GM23338 (cell line): ENCODE data around the gene CKS1B. TPM values are rescaled to one million over a fixed set of nuclear protein-coding genes. Genes with fewer than 3 reads are reported as not detected.

Source experiments
- ATAC-seq: fragments of 200-7000 bp; cut with Tn5 transposase; 3 replicates; pipeline ENCODE4 v1.9.1; 2020
- DNase-seq: peaks from one replicate; pipeline ENCODE4 v3.0.0-alpha.2; 2015; ENCODE audit warnings: low spot score
- H2AFZ ChIP-seq: fragments of 200-600 bp; sonication (generic); 2 replicates; pipeline ENCODE4 v1.8.0; 2016; ENCODE audit warnings: antibody characterized with exemption, mild to moderate bottlenecking, moderate library complexity
- H3F3A ChIP-seq: fragments of 200-600 bp; sonication (generic); replicated peaks from 2 replicates; pipeline ENCODE4 v1.8.0; 2017; ENCODE audit warnings: antibody characterized with exemption, mixed run types, low read depth
- H3K27ac ChIP-seq: fragments of 200-600 bp; sonication (generic); 2 replicates; pipeline ENCODE4 v1.6.1; 2016; ENCODE audit warnings: low read depth
- H3K27me3 ChIP-seq: fragments of 200-600 bp; sonication (generic); 2 replicates; pipeline ENCODE4 v1.8.0; 2016; ENCODE audit warnings: mild to moderate bottlenecking, mixed run types, moderate library complexity; ENCODE audit not compliant: insufficient read depth
- H3K36me3 ChIP-seq: fragments of 200-600 bp; sonication (generic); 2 replicates; pipeline ENCODE4 v1.8.0; 2016; ENCODE audit warnings: mild to moderate bottlenecking; ENCODE audit not compliant: insufficient read depth
- H3K4me1 ChIP-seq: fragments of 200-600 bp; sonication (generic); 2 replicates; pipeline ENCODE4 v1.8.0; 2016; ENCODE audit warnings: mild to moderate bottlenecking, moderate library complexity; ENCODE audit not compliant: insufficient read depth
- H3K4me2 ChIP-seq: fragments of 200-600 bp; sonication (generic); 2 replicates; pipeline ENCODE4 v1.7.1; 2017; ENCODE audit warnings: mixed run types
- H3K4me3 ChIP-seq: fragments of 200-600 bp; sonication (generic); 2 replicates; pipeline ENCODE4 v1.6.1; 2016; ENCODE audit warnings: mixed run types
- H3K79me2 ChIP-seq: fragments of 200-600 bp; sonication (generic); replicated peaks from 2 replicates; pipeline ENCODE4 v1.8.0; 2017; ENCODE audit warnings: mild to moderate bottlenecking; ENCODE audit not compliant: insufficient read depth
- H3K9me2 ChIP-seq: fragments of 200-600 bp; sonication (generic); 2 replicates; pipeline ENCODE4 v1.8.0; 2017; ENCODE audit not compliant: insufficient read depth
- H4K20me1 ChIP-seq: fragments of 200-600 bp; sonication (generic); replicated peaks from 2 replicates; pipeline ENCODE4 v1.8.0; 2017; ENCODE audit warnings: mild to moderate bottlenecking; ENCODE audit not compliant: insufficient read depth
- H3K27ac Mint-ChIP-seq: 2 replicates; pipeline ENCODE4 v1.8.0; 2020; ENCODE audit warnings: inconsistent platforms, mild to moderate bottlenecking, moderate library complexity, mixed read lengths
- H3K27me3 Mint-ChIP-seq: 3 replicates; pipeline ENCODE4 v1.8.0; 2022; ENCODE audit warnings: low read depth, mild to moderate bottlenecking, moderate library complexity, mixed read lengths, inconsistent platforms; ENCODE audit not compliant: insufficient read depth, poor library complexity
- H3K36me3 Mint-ChIP-seq: 3 replicates; pipeline ENCODE4 v1.8.0; 2021; ENCODE audit warnings: low read depth, mild to moderate bottlenecking, inconsistent platforms, moderate library complexity, mixed read lengths
- H3K4me1 Mint-ChIP-seq: 3 replicates; pipeline ENCODE4 v1.8.0; 2020; ENCODE audit warnings: mild to moderate bottlenecking, inconsistent platforms, mixed read lengths
- H3K4me3 Mint-ChIP-seq: 3 replicates; pipeline ENCODE4 v1.8.0; 2021; ENCODE audit warnings: moderate library complexity, mild to moderate bottlenecking, inconsistent platforms, mixed read lengths
- H3K9me3 Mint-ChIP-seq: 3 replicates; pipeline ENCODE4 v1.8.0; 2020; ENCODE audit warnings: moderate library complexity, mild to moderate bottlenecking, inconsistent platforms, mixed read lengths
- CREB1 ChIP-seq: fragments of 250-450 bp; sonication (Bioruptor Pico); IDR thresholded peaks from 2 replicates; pipeline ENCODE4 v1.5.0; 2020; ENCODE audit warnings: low read depth, mild to moderate bottlenecking, moderate library complexity
- EZH2 ChIP-seq: fragments of 200-600 bp; sonication (generic); IDR thresholded peaks from one replicate; pipeline ENCODE4 v1.8.0; 2017; ENCODE audit warnings: antibody characterized with exemption, mild to moderate bottlenecking, low read depth; ENCODE audit not compliant: unreplicated experiment
- EZH2phosphoT487 ChIP-seq: fragments of 200-600 bp; sonication (generic); IDR thresholded peaks from one replicate; pipeline ENCODE4 v1.8.1; 2018; ENCODE audit warnings: antibody characterized with exemption; ENCODE audit not compliant: unreplicated experiment
- JUNB ChIP-seq: IDR thresholded peaks from one replicate; pipeline ENCODE4 v1.6.1; 2016; ENCODE audit warnings: antibody characterized with exemption; ENCODE audit not compliant: unreplicated experiment
- NANOG ChIP-seq: IDR thresholded peaks from 2 replicates; pipeline ENCODE4 v1.6.1; 2016; ENCODE audit warnings: antibody characterized with exemption, borderline replicate concordance
- POLR2AphosphoS5 ChIP-seq: IDR thresholded peaks from 2 replicates; pipeline ENCODE4 v1.6.1; 2016; ENCODE audit warnings: antibody characterized with exemption, low read depth
- REST ChIP-seq: IDR thresholded peaks from one replicate; pipeline ENCODE4 v1.6.1; 2018; ENCODE audit warnings: antibody characterized with exemption; ENCODE audit not compliant: unreplicated experiment
- STAT1 ChIP-seq: IDR thresholded peaks from one replicate; pipeline ENCODE4 v1.6.1; 2016; ENCODE audit warnings: antibody characterized with exemption; ENCODE audit not compliant: unreplicated experiment
- ZNF114 ChIP-seq: fragments of 250-450 bp; sonication (Bioruptor Pico); IDR thresholded peaks from 2 replicates; pipeline ENCODE4 v1.5.0; 2020; ENCODE audit warnings: mild to moderate bottlenecking, moderate library complexity
- ZNF331 ChIP-seq: fragments of 250-450 bp; sonication (Bioruptor Pico); IDR thresholded peaks from 2 replicates; pipeline ENCODE4 v1.5.0; 2020; ENCODE audit warnings: low read depth, mild to moderate bottlenecking, moderate library complexity
- ZNF462 ChIP-seq: fragments of 250-450 bp; sonication (Bioruptor Pico); IDR thresholded peaks from 2 replicates; pipeline ENCODE4 v1.5.0; 2020; ENCODE audit warnings: mild to moderate bottlenecking, moderate library complexity
- polyA plus RNA-seq: library from polyadenylated mRNA; unstranded; fragments of >200 nt; fragmentation: Nextera tagmentation; extraction: Ambion mirVana; gene quantifications from 2 replicates; pipeline ENCODE4 v1.2.1, GENCODE V29; 2016
- total RNA-seq: library from RNA; depleted of rRNA; stranded (reverse); fragments of >200 nt; shearing (Covaris generic); gene quantifications from 2 replicates; pipeline ENCODE4 v1.2.3, GENCODE V29; 2014
- TF ChIP-seq, protein P1 (sequence below): IDR thresholded peaks from 2 replicates; pipeline ENCODE4 v1.6.1; 2016; ENCODE audit warnings: antibody characterized with exemption
- TF ChIP-seq, protein P2 (sequence below), 2 experiments: fragments of 200-600 bp in 1 of 2; sonication (generic) in 1 of 2; conservative IDR thresholded peaks; 2 replicates each; pipeline versions ENCODE4 v1.5.1 to v1.6.1; 2016 to 2017; ENCODE audit warnings: antibody characterized with exemption in 2 of 2, low read depth in 2 of 2, mild to moderate bottlenecking in 2 of 2, moderate library complexity in 1 of 2

Gene CKS1B
- total and polyA plus RNA-seq, 2 experiments from 2014 or later = 296 to 617 TPM

DNA sequence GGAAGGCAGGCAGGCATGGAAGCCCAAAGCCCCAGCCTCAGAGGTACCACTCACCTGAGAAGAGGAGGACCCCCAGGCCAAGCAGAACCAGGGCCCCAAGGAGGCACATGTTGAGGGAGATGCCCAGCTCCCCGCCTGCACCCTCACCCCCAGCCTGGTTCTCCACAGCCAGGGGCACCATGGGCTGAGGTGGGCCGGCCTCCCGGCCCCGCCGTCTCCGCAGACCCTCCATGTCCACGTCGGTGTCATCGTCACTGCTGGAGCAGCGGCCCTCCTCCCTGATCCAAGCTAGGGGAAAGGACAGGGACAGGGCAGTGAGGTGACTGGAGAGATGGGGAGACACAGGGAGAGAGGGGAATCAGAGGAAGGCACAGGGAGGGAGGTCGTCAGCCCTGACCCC is 26.4 kb upstream of the CKS1B start:
- DNase-seq (no peak), ATAC-seq (no peak)
- Histone ChIP-seq H3K4me2 (no peak overlapping the region), H3K27me3 (no peaks in the 10 kb centered on the region), H3K4me3 (no peak overlapping the region), H3F3A (no peaks in the 10 kb centered on the region), H3K36me3 (no peaks in the 10 kb centered on the region), H4K20me1 (no peaks in the 10 kb centered on the region), H3K27ac (no peak overlapping the region), H2AFZ (no peak overlapping the region), H3K9me2 (no peaks in the 10 kb centered on the region), H3K79me2 (no peaks in the 10 kb centered on the region), H3K4me1 (peaks cover 3% of the 10 kb centered on the region; the same call in 1 of the 2 replicates)
- peaks cover 15% of the 10 kb centered on the region; the same call in 2 of the 3 replicates for H3K4me1 Mint-ChIP-seq
- TF ChIP-seq, protein P1, sequence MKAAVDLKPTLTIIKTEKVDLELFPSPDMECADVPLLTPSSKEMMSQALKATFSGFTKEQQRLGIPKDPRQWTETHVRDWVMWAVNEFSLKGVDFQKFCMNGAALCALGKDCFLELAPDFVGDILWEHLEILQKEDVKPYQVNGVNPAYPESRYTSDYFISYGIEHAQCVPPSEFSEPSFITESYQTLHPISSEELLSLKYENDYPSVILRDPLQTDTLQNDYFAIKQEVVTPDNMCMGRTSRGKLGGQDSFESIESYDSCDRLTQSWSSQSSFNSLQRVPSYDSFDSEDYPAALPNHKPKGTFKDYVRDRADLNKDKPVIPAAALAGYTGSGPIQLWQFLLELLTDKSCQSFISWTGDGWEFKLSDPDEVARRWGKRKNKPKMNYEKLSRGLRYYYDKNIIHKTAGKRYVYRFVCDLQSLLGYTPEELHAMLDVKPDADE = no peak
- TF ChIP-seq POLR2AphosphoS5 = no peak
- TF ChIP-seq ZNF114 (CRISPR knock-in tag) = no peak
- TF ChIP-seq EZH2phosphoT487 = no peak
- no peak for TF ChIP-seq ZNF331
- TF ChIP-seq, protein P2, sequence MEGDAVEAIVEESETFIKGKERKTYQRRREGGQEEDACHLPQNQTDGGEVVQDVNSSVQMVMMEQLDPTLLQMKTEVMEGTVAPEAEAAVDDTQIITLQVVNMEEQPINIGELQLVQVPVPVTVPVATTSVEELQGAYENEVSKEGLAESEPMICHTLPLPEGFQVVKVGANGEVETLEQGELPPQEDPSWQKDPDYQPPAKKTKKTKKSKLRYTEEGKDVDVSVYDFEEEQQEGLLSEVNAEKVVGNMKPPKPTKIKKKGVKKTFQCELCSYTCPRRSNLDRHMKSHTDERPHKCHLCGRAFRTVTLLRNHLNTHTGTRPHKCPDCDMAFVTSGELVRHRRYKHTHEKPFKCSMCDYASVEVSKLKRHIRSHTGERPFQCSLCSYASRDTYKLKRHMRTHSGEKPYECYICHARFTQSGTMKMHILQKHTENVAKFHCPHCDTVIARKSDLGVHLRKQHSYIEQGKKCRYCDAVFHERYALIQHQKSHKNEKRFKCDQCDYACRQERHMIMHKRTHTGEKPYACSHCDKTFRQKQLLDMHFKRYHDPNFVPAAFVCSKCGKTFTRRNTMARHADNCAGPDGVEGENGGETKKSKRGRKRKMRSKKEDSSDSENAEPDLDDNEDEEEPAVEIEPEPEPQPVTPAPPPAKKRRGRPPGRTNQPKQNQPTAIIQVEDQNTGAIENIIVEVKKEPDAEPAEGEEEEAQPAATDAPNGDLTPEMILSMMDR (conservative IDR thresholded peaks at IDR 0.05; ENCODE audit: low read depth in 2 of 2) = no peak
- TF ChIP-seq ZNF462 (CRISPR knock-in tag) = no peak
- TF ChIP-seq EZH2 = no peak
- TF ChIP-seq NANOG = no peak
- no peak for TF ChIP-seq CREB1 (CRISPR knock-in tag)
- TF ChIP-seq STAT1 = no peak
- TF ChIP-seq REST = no peak
- no peak for TF ChIP-seq JUNB
- no peak overlapping the region for H3K27ac Mint-ChIP-seq
- H3K4me3 Mint-ChIP-seq = no peak overlapping the region
- no peaks in the 10 kb centered on the region for H3K9me3 Mint-ChIP-seq
- H3K27me3 Mint-ChIP-seq = peaks cover 8% of the 10 kb centered on the region
- no peaks in the 10 kb centered on the region; the same call in 2 of the 3 replicates for H3K36me3 Mint-ChIP-seq
